Right atrium auricular region (tissue), 2 donors: ENCODE data around the gene SAT1. TPM values are rescaled to one million over a fixed set of nuclear protein-coding genes. Genes with fewer than 3 reads are reported as not detected.

Experiments
- DNase-seq: peaks from one replicate; pipeline ENCODE4 v3.0.0-alpha.2; 2019; ENCODE audit warnings: low spot score
- H3K27ac ChIP-seq, 2 donors: fragments of 200-600 bp; sonication (generic); 1 replicate in 1 of 2; 2 replicates in 1 of 2; pipeline ENCODE4 v1.5.1; 2016 to 2019
- H3K27me3 ChIP-seq, 2 donors: fragments of 200-600 bp; sonication (generic); one replicate each; pipeline versions ENCODE4 v1.5.1 to v1.6.0; 2017 to 2019
- H3K36me3 ChIP-seq: fragments of 200-600 bp; sonication (generic); one replicate; pipeline ENCODE4 v1.5.1; 2016
- H3K4me1 ChIP-seq, 2 donors: fragments of 200-600 bp; sonication (generic); one replicate each; pipeline versions ENCODE4 v1.5.1 to v1.6.0; 2017 to 2019
- H3K4me3 ChIP-seq, 2 donors: fragments of 200-600 bp; sonication (generic); 1 replicate in 1 of 2; 2 replicates in 1 of 2; pipeline ENCODE4 v1.5.1; 2017 to 2019; ENCODE audit warnings: mild to moderate bottlenecking in 1 of 2, moderate library complexity in 1 of 2
- H3K9me3 ChIP-seq, 2 donors: fragments of 200-600 bp; sonication (generic); one replicate each; pipeline ENCODE4 v1.5.1; 2019
- CTCF ChIP-seq, 2 donors: fragments of 200-600 bp; sonication (generic); IDR thresholded peaks; one replicate each; pipeline ENCODE4 v1.5.1; 2019; ENCODE audit warnings: antibody characterized with exemption in 2 of 2
- total RNA-seq, 2 donors: library from RNA; depleted of rRNA; stranded (reverse); fragments of >200 nt; gene quantifications; one replicate each; pipeline ENCODE4 v1.1.0, GENCODE V29; 2016

The SAT1 gene
- total RNA-seq, 2 donors from 2014 or later = 513 to 713 TPM

GRCh38 chrX:23828881-23829280 is 45.9 kb downstream of the SAT1 start:
- Histone ChIP-seq H3K4me3 (no peak overlapping the region), H3K27ac (no peak overlapping the region), H3K9me3 (no peaks in the 10 kb centered on the region), H3K4me1 (no peaks in the 10 kb centered on the region), H3K36me3 (no peaks in the 10 kb centered on the region), H3K27me3 (no peaks in the 10 kb centered on the region)
- no peak for DNase-seq
- TF ChIP-seq CTCF (IDR thresholded peaks at IDR 0.05) = no peak

GRCh38 chrX:23832721-23833120 is 49.7 kb downstream of the SAT1 start:
- Histone ChIP-seq H3K4me1 (no peaks in the 10 kb centered on the region), H3K36me3 (no peaks in the 10 kb centered on the region), H3K9me3 (no peaks in the 10 kb centered on the region), H3K27ac (no peak overlapping the region), H3K4me3 (no peak overlapping the region), H3K27me3 (no peaks in the 10 kb centered on the region)
- no peak for TF ChIP-seq CTCF (IDR thresholded peaks at IDR 0.05)
- no peak for DNase-seq

Other genes starting within 250 kb of the SAT1 start
- 10 to 100 TPM; 84.6 to 91.8 TPM for gene PRDX4, start 115.7 kb upstream of the SAT1 start, total RNA-seq
- 10 to 100 TPM; 39.6 to 43.6 TPM for gene ACOT9, start 39.9 kb upstream of the SAT1 start, total RNA-seq
- 10 to 100 TPM; 27.1 to 63.3 TPM for gene APOO, start 124.8 kb downstream of the SAT1 start, total RNA-seq
- not detected for gene CXorf58, start 124.8 kb downstream of the SAT1 start, total RNA-seq
- gene KLHL15, start 244.0 kb downstream of the SAT1 start, total RNA-seq = 1 to 10 TPM; 5.7 to 6.9 TPM